ENCODE results near the gene OR1J2.
"Not testable (repeated sequence)": the region's sequence is repeated elsewhere in the genome, so short reads cannot be mapped to it uniquely, and the experiment has no call there.

DNA sequence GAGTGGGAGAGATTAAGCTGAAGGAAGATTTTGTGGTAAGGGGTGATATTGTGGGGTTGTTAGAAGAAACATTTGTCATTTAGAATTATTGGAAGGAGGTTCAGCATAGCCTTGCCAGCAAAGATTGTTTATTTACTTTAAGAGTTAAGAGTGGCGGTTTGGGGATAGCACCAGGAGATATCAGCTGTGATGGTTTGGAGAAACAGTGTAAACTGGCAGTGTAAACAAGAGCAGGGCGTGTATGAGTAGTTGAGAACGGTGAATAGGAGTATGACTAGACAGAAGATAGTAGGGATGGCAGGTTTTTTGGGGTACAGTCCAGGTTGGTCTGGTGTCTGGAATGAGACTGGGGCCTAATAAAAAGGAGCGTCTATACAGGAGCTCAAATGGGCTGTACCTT, 20.6 kb downstream of the OR1J2 start:
- TF ChIP-seq CTCF, POLR2AphosphoS5, POLR2A (IDR thresholded peaks at IDR 0.05): not testable (repeated sequence)
